Type B pancreatic cell (in vitro differentiated cells): ENCODE data around the gene PEAK1. TPM values are rescaled to one million over a fixed set of nuclear protein-coding genes. Genes with fewer than 3 reads are reported as not detected.

Experiments
- DNase-seq: peaks from one replicate; pipeline ENCODE4 v3.0.0; 2021; ENCODE audit warnings: mixed read lengths; ENCODE audit not compliant: unreplicated experiment; ENCODE audit errors: extremely low spot score
- H3K27ac Mint-ChIP-seq: 2 replicates; pipeline ENCODE4 v1.8.0; 2021; ENCODE audit warnings: mild to moderate bottlenecking, mixed read lengths
- H3K27me3 Mint-ChIP-seq: 2 replicates; pipeline ENCODE4 v1.8.0; 2021; ENCODE audit warnings: mixed read lengths
- H3K36me3 Mint-ChIP-seq: 2 replicates; pipeline ENCODE4 v1.8.0; 2021; ENCODE audit warnings: mixed read lengths
- H3K4me1 Mint-ChIP-seq: one replicate; pipeline ENCODE4 v1.8.0; 2021; ENCODE audit warnings: mixed read lengths; ENCODE audit not compliant: unreplicated experiment
- H3K4me3 Mint-ChIP-seq: 2 replicates; pipeline ENCODE4 v1.8.0; 2021; ENCODE audit warnings: mild to moderate bottlenecking, mixed read lengths
- H3K9me3 Mint-ChIP-seq: 2 replicates; pipeline ENCODE4 v1.8.0; 2021; ENCODE audit warnings: mixed read lengths
- CTCF ChIP-seq: fragments of 200-600 bp; sonication (generic); conservative IDR thresholded peaks from 2 replicates; pipeline ENCODE4 v1.5.0; 2021; ENCODE audit warnings: antibody characterized with exemption, mild to moderate bottlenecking
- total RNA-seq: library from RNA; stranded (reverse); gene quantifications from 2 replicates; pipeline ENCODE4 v1.2.1, GENCODE V29; 2021; ENCODE audit warnings: low replicate concordance

Gene PEAK1
- total RNA-seq, 1 donor from 2014 or later: 35.0 TPM

- Mint-ChIP-seq H3K27ac (no peak overlapping the region), H3K4me1 (peaks cover 41% of the 10 kb centered on the region), H3K36me3 (no peaks in the 10 kb centered on the region), H3K27me3 (no peaks in the 10 kb centered on the region), H3K4me3 (no peak overlapping the region), H3K9me3 (no peaks in the 10 kb centered on the region)
- DNase-seq: no peak
- TF ChIP-seq CTCF: no peak
These were observed 194.8 kb downstream of the PEAK1 start for GRCh38 chr15:77225088-77225487.

DNA sequence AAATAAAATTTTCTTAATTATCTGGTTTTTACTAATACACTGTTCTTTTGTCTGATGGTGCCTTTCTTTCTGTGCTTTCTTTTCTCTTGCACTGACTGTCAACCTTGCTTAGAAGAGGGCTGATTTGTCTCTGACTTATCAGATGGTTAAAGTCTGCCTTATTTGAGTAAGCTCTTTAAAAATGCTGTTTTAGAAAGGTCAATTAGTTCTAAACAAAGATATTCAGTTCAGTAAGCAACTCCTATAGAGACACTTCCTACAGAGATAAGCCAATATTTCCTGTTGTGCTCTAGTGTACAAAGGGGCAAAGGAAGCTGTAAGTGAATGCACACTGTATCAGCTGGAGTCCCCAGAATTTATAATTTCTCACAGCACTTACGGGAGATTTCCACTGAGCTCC lies 195.6 kb downstream of the PEAK1 start:
- Mint-ChIP-seq H3K9me3 (no peaks in the 10 kb centered on the region), H3K27me3 (no peaks in the 10 kb centered on the region), H3K4me1 (peaks cover 41% of the 10 kb centered on the region), H3K27ac (no peak overlapping the region), H3K4me3 (no peak overlapping the region), H3K36me3 (no peaks in the 10 kb centered on the region)
- no peak for TF ChIP-seq CTCF
- DNase-seq: no peak

DNA sequence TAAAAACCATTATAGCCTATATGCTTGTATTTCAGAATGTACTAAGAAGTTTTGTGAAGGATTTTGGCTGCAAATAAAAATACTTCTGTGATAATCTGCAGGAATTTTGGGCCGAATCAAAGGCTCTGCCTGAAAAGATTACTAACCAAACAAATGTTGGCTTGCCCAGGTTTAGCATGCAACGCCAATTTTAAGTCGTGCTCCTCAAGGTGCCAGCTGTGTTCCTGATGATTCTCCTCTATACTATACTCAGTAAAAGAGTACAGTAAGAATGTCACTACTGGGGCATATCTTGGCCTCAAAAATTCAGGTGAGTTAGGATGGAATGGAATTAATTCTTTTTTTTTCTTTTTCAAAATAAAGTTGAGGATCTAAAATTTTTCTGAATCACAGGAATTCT lies 198.2 kb downstream of the PEAK1 start:
- no peak for TF ChIP-seq CTCF
- Mint-ChIP-seq H3K36me3 (no peaks in the 10 kb centered on the region), H3K4me1 (peaks cover 39% of the 10 kb centered on the region), H3K27me3 (no peaks in the 10 kb centered on the region), H3K27ac (no peak overlapping the region), H3K4me3 (no peak overlapping the region), H3K9me3 (no peaks in the 10 kb centered on the region)
- DNase-seq: no peak

DNA sequence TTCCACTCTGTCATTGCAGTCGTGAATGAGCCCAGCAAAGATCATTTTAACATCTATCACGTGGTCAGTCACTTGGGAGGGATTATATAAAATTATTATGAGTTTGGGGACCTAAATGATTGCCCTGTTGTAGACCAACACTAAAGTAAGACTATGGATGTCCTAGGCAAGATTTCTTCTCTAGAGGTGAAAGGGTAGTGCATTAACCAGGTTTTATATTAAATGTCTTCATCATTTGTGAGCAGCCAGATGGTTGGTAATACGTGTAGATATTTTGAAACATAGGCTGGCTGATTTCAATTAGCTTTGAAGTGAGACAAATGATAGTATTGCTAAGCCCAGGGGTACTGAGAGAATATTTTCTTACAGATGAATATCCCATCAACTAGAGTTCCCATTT lies 198.7 kb downstream of the PEAK1 start:
- H3K36me3 Mint-ChIP-seq: no peaks in the 10 kb centered on the region
- no peak overlapping the region for H3K4me3 Mint-ChIP-seq
- no peaks in the 10 kb centered on the region for H3K9me3 Mint-ChIP-seq
- no peaks in the 10 kb centered on the region for H3K27me3 Mint-ChIP-seq
- no peak for DNase-seq
- no peak overlapping the region for H3K27ac Mint-ChIP-seq
- H3K4me1 Mint-ChIP-seq: peaks cover 34% of the 10 kb centered on the region
- no peak for TF ChIP-seq CTCF

GRCh38 chr15:77219841-77220240 lies 200.1 kb downstream of the PEAK1 start:
- no peak for TF ChIP-seq CTCF
- no peaks in the 10 kb centered on the region for H3K27me3 Mint-ChIP-seq

DNA sequence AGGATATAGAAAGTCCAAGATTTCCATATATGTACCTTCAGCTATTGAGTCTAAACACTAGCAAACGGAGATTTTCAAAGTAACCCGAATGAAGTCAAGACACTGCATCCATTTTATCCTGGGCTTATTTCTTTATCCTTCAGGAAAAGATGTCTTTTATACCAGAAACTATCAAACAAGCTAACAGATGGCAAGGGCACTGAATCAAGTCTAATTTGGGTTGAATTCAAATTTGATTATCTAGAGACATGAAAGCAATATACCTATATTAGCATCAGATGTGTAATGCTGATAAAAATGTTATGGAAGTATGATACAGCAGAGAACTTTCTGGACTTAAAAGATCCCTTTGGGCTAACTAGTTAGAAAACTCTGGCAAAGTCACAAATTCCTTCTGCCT lies 210.7 kb downstream of the PEAK1 start:
- Mint-ChIP-seq H3K27ac (no peak overlapping the region), H3K36me3 (peaks cover 4% of the 10 kb centered on the region), H3K4me3 (no peak overlapping the region), H3K4me1 (no peaks in the 10 kb centered on the region), H3K9me3 (peaks cover 10% of the 10 kb centered on the region), H3K27me3 (no peaks in the 10 kb centered on the region)
- no peak for TF ChIP-seq CTCF
- DNase-seq: no peak

More at GRCh38 chr15:77219841-77220240, 200.1 kb downstream of the PEAK1 start:
- no peak for DNase-seq
- Mint-ChIP-seq H3K9me3 (no peaks in the 10 kb centered on the region), H3K4me3 (no peak overlapping the region), H3K36me3 (no peaks in the 10 kb centered on the region), H3K27ac (no peak overlapping the region), H3K4me1 (peaks cover 24% of the 10 kb centered on the region)
